Left hindlimb (tissue), 1 donor: Measurements from ENCODE around the gene TAOK3.
"Not testable (repeated sequence)": the region's sequence is repeated elsewhere in the genome, so short reads cannot be mapped to it uniquely, and the experiment has no call there.

Experiments used
- DNase-seq: peaks from one replicate; pipeline ENCODE4 v3.0.0-alpha.2; 2018

TAOK3 gene

DNA sequence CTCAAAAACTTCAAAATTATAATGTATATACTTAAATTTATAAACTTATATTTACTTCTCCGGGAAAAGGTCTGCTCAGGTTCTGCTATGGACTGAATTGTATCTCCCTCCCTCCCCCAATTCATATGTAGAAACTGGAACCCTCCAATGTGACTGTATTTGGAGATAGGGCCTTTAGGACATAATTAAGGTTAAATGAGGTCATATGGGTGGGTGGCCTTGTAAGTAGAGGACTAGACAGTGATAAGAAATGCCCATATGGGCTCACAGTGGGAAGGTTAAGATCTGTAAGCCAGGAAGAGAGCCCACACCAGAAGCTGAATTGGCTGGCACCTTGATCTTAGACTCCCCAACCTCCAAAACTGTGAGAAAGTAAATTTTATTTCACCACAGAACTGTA, 84.5 kb downstream of the TAOK3 start:
- DNase-seq = no peak

DNA sequence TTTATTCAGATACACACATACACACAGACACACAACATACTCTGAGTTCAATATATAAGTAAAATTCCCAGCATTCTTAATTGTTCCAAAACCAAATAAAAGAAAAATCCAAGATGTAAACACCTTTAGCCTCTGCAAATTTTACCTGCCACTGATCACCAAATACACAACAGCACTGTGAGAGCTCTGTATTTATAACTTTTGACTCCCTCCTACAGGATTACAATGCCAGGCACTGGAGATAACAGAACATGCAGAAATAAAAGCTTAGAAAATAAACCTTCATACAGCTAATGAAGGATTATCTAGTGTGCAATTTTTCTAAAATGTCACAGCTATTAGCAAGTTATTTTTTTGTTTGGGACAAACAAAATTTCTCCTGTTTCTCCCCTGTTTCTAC, 85.0 kb downstream of the TAOK3 start:
- no peak for DNase-seq

DNA sequence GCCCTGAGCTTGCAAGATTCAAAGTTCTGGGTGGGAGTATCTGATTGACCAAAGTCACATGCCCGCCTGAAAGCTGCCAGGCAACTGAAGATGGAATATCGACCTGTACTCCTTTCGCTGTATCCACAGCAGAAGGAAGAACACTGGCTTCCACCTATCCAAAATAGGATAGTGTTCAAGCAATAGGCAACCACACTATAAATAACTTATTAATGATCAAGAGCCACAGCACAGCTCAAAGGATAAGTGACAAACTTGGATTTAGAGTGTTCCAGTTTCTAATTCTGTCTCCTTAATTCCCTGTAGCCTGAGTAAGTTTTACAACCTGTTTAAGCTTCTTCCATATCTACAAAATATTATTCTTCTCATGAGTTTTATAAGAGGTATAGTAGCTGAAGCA, 89.9 kb downstream of the TAOK3 start:
- DNase-seq = no peak

DNA sequence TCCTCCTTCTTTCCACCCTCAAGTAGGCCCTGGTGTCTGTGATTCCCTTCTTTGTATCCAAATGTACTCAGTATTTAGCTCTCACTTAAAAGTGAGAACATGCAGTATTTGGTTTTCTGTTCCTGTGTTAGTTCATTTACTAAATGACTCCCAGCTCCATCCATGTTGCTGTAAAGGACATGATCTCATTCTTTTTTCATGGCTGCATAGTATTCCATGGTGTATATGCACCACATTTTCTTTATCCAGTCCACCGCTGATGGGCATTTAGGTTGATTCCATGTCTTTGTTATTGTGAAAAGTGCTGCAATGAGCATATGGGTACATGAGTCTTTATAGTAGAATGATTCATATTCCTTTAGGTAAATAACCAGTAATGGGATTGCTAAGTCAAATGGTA, 94.4 kb downstream of the TAOK3 start:
- not testable (repeated sequence) for DNase-seq

DNA sequence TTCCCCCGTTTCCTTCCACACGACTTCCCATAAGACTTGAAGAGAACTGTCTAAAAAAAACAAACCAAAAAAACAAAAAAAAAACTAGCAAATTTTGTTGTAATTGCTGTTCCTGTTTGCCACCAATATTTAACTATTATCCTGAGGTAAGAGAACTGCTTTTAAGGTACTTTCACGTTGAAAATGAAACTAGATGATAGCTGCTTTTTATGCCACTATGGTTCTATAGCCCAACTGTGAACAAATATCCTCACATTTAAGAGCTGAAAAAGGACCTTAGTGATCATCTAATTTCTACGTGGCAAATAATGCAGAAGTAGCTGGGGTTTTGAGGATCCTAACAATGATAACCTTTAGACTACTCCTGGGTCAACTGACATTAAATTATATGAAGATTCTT, 98.6 kb downstream of the TAOK3 start:
- no peak for DNase-seq

DNA sequence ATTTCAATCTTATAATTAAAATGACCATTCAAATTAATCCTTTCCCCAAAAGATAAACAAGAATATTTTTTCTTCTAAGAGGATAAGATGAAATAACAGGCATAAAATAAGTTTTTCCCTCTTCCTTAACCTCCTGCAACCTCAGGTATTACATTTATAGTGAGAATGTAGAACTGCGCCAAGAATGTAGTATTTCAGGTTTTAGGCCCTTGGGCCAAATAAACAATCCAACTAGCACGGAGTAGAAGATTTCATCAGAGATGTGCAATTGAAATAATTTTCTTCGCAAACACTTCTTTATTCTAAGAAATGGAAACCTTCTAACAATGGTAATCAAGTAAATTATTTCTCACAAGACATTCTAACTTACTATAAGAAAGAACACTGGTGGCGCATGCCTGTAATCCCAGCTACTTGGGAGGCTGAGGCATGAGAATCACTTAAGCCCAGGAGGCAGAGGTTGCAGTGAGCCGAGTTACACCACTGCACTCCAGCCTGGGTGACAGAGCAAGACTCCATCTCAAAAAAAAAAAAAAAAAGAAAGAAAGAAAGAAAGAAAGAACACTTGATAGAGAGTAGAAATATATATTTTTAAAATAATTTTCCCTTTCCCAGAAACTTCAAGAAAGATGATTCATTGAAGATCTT, 100.8 kb downstream of the TAOK3 start:
- no peak for DNase-seq

DNA sequence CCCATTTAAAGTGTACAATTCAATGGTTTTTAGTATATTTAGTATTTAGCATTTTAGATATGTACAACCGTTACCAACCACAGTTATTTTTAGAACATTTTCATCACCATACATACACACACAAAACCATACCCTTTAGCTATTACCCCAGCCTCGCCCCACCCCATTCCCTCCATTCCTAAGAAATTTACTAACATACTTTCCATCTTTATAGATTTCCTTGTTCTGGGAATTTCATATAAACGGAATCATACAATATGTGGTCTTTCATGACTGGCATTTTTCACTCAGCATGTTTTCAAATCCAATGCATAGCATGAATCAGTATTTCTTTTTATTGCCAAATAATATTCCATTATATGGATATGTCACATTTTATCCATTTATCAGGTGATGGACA, 101.5 kb downstream of the TAOK3 start:
- no peak for DNase-seq

DNA sequence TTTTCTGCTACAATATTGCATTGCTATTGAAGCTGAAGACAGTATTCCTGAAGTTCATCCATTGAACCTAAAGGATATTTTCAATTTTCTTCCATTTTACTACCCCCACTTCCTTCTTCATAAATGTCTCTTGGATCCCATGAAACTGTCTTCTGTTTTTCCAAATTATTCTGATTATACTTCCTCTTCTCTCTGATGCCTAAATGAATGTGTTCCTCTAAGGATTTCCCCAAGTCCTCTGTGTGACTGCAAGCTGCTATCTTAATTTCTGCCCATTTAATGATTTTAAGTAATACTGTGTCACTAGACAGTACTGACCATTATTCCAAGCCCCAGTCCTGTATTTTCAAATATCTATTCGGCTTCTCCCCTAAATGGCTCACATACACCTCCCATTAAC, 102.9 kb downstream of the TAOK3 start:
- no peak for DNase-seq

DNA sequence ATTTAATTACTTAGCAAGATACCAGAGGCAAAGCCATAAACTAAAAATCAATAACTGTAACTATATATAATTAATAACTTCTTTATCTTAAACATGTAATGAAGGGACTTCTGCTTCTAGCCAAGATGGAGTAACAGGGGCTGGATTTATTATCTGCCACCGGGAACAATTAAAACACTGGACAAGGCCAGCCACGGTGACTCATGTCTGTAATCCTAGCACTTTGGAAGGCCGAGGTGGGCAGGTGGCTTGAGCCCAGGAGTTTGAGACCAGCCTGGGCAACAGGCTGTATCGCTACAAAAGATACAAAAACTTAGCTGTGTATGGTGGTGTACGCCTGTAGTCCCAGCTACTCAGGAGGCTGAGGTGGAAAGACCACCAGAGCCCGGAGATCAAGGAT, 113.6 kb downstream of the TAOK3 start:
- no peak for DNase-seq

DNA sequence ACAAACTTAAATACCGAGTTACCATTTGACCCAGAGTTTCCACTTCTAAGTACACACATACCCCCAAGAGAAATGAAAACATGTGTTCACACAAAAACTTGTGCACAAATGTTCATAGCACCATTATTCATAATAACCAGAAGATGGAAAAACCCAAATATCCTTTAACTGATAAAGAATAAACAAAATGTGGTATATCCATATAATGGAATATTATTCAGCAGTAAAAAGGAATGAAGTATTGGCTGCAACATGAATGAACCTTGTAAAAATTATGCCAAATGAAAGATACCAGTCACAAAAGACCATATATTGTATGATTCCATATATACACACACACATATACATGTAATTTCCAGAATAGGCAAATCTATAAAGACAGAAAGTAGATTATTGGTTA, 116.4 kb downstream of the TAOK3 start:
- DNase-seq = no peak

DNA sequence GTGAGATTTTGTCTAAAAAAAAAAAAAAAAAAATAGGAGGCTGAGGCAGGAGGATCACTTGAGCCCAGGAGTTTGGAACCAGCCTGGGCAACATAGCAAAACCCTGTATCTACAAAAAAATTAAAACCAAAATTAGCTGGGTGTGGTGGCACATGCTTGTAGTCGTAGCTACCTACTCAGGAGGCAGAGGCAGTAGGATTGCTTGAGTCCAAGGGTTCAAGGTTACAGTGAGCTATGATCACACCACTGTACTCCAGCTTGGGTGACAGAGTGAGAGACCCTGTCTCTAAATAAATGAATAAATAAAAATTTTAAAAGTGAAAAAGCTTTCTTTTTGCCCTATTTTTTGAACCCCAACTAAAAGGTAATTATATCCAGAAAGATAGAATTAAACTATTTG, 123.2 kb downstream of the TAOK3 start:
- no peak for DNase-seq

DNA sequence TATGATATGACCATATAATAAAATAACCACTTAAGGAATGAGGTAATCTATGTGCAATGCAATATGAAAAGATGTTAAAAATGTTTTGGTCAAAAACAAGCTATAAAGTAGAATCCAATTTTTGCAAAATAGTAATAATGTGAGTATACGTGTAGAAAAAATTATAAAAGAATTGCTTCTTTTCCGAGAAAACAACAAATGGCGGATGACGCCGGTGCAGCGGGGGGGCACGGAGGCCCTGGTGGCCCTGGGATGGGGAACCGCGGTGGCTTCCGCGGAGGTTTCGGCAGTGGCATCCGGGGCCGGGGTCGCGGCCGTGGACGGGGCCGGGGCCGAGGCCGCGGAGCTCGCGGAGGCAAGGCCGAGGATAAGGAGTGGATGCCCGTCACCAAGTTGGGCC, 126.8 kb downstream of the TAOK3 start:
- not testable (repeated sequence) for DNase-seq

DNA sequence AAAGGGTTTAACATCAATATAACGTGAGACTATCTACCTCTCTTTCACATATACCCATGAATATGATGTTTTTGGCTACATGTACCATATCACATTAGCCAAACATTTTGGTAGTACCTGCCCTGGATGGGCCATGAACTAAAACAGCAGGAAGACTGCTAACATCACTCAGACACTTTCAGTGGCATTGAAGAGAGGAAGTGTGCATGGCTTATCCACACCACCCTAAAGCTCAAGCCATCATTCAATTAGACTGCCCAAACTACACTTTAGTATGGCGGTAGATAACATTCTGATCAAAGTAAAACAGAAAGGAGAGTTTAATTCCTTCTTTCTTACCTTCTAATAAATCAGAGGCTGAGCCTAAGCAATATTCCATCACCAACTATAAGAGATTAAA, 133.8 kb downstream of the TAOK3 start:
- DNase-seq = no peak

DNA sequence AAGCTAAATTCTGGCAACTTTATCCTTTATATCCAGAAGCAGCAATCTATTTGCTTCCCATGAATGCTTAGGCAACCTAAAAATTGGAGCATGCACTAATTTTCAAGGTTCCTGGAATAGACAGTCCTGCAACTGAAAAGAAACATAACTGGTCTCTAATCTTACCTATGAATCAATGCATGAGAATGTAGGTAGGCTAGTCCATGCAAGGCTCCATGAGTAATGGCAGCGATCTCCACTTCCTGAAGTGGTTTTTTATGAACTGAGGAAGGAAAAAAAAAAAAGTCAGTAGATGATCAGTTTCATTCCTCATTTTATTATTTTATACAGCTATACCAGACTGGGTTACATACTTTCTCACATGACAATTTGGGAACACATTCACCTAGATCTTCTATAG, 134.8 kb downstream of the TAOK3 start:
- DNase-seq = no peak

DNA sequence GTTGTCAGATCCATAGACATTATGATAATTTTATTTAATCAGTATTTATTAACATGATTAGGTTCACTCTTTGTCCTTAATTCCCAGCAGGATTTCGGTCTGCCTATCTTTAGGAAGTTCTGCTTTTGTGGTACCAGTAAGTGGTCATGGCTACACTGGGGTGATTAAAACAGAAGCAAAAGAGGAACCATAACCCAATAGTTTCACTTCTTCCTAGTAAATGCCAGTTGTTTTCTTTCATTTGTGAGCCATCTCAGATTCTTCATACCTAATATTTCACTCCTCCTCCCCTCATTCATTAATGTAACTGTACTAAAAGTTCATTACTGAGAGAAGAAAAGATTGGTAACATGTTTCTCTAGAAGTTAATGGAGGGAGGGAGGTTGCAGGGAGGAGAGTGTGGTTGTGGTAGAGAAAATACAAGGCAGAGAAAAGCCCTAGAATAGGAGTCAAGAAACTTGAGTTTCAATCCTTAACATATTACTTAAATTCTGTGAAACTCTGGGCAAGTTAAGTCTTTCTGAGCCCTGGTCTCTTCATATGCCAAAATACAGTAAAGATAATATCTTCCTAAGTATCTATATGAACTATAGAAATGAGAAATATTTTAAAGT, 135.5 kb downstream of the TAOK3 start:
- no peak for DNase-seq

DNA sequence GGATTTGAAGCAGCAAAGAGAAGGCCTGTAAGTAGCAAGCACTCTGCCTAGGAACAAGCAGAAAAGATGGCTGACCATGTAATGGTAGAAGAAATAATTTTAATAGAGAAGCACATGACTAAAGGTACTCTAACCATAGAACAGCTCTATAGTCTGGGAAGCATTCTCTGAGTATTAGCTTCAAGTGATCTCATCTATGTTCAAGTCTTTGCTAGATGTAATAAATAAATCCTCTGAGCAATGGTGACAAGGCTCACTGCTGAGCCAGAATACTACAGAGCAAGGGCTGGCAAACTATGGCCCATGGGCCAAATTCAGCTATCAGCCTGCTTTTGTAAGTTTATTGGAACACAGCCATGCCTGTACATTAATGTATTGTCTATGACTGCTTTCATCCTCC, 152.0 kb downstream of the TAOK3 start:
- no peak for DNase-seq

DNA sequence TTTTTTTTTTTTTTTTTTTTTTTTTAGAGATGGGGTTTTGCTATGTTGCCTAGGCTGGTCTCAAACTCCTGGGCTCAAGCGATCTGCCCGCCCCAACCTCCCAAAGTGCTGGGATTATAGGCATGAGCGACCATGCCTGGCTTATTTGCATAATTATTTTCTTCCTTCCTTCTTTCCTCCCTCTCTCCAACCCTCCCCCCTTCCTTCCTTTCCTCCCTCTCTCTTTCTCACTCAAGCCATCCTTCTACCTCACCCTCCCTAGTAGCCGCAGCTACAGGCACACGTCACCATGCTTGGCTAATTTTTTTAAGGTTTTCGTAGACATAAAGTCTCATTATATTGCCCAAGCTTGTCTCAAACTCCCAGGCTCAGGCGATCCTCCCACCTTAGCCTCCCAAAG, 152.9 kb downstream of the TAOK3 start:
- no peak for DNase-seq

DNA sequence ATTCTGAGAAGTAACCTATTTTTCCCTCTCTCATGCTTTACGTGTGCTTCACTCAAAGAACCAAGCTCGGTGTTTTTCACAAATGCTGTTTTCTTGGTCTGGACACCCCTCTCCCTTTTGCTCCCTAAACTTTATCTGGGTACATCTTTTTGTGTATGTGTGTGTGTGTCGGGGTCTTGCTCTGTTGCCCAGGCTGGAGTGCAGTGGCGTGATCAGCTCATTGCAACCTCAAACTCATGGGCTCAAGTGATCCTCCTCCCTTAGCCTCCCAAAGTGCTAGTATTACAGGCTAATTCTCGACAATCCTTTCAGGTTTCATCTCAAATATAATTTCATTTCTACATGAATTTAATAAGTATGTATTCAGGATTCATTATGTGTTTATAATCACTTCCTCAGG, 153.6 kb downstream of the TAOK3 start:
- no peak for DNase-seq

DNA sequence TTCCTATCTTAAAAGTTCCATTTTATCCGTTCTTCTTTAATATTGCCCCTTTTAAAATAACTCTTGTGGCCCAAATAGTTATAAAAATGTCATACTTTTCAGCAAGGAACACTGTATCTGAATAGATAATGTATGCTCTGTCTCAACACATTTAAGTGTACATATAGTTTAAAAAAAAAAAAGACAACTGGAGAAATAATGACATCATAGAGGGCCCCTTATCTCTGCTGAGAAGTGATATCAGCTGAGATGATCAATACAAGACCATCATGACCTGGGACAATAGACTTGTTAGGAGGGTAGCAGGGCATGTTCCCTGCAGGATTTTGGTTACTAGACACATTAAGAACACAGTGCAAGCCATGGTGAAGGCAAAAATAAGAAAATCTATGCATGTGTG, 159.3 kb downstream of the TAOK3 start:
- no peak for DNase-seq

DNA sequence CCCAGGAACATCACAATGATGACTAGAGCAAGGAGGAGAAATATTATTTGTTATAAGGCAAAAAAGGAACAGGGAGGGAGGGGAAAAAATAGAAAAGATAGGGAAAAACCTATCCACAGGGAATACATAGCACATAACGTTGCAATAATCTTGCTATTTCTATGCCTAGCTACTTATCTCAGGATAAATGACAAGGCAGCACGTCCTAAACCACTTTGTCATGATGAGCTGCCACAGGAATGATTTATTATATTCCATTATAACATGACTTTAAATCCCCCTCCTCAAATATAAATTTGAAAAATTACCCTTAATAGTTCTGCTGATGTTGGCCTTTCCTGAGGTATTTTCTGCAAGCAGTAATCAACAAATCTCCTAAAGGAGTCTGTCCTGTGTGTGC, 160.1 kb downstream of the TAOK3 start:
- no peak for DNase-seq

DNA sequence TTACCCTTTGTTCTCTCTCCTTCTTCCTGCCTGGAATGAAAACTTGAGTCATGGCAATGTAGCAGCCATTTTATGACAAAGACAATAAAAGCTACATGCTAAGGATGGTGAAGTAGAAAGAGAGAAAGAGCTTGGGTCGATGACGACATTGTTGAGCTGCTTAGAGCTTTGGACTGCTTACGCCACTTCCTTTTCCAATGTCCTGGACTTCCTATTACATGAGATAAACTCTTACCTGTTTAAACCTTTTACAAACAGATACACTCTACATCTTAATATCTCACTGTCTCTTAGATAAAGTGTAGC, 166.6 kb downstream of the TAOK3 start:
- DNase-seq = no peak

DNA sequence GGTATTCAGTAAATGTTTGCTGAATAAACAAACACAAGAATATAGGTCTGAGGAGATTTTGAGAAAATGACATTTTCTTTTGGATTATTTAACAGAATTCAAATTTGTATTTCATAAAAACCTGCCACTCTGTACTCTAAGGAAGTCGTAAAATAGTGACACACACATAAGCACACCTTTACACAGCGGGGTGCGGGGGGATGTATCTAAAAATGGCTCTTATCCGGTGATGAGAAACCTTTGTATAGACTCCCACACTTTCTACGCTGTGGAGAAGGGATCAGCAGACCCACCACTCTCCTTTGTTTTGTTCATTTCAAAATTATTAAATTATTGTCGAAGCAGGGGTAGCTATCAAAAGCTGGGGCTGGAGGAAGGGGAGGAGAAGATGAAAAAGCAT, 178.7 kb downstream of the TAOK3 start:
- no peak for DNase-seq

DNA sequence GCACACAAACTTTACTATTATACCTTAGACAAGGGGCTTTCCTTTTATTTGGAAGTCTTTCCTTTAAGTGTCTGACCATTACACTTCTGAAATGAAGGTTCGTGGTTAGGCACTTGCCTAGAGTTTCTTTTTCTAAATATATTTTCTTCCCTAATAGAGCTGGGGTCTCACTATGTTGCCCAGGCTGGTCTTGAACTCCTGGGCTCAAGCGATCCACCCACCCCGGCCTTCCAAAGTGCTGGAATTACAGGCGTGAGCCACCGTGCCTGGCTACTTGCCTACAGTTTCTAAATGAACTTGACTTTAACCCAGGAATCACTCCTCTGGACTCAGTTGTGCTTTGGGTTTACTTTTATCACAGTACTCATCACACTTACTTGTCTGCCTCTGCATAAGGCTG, 179.2 kb downstream of the TAOK3 start:
- no peak for DNase-seq

DNA sequence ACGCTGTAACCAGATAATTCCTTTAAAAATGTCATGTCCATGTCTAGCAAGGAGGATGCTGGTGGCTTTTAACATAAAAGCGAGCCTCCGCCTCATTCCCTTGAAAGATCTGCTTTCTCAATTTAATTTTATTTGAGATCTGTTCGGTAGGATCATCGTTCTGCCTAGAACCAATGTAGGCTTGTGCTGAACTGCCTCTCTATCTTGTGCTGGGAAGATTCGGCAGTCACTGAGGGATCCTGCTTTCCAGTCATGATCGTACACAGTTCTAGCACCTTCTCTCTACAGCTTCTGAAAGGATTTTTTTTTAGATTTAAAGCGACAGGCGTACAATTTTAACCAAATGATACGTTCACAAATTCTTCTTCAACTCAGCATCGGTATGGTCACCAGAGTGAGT, 182.4 kb downstream of the TAOK3 start:
- DNase-seq = no peak

DNA sequence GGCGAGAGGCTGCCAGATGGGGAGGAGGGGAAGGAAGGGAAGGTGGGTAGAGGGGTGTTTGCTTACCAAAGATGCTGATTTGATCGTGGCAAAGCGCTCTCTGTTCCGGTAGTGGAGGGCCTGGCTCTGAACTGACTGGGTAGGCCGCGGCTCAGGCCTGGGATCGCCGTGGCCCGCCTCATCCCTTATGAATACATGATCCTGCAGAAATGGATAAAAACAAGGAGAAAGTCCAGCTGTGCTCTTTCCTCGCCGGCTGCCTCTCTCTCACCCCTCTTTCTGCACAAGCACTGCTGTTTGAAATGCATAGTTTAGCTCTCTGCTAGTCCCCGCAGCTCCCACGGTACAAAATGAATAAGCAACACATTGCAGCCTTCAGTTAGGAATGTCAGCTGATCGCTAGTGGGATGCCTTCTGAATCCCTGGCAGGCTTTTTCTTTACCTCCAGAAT, 182.9 kb downstream of the TAOK3 start:
- peak; percentile 64 for DNase-seq
